Measurements from ENCODE around the gene VPS13A.

Gene VPS13A

GRCh38 chr9:77469515-77470231, 292.3 kb downstream of the VPS13A start:
- DNase-seq, result no peak
